Measurements from ENCODE around the gene RYR1. TPM values are rescaled to one million over a fixed set of nuclear protein-coding genes. Genes with fewer than 3 reads are reported as not detected.

The RYR1 gene
- total RNA-seq, 4 donors from 2014 or later = 0.20 to 2.1 (median 1.4) TPM

GRCh38 chr19:38437295-38437694, 3.8 kb downstream of the RYR1 start:
- H3K27ac ChIP-seq = no peak overlapping the region
- in situ Hi-C loops (cut with MboI; ENCODE audit: low pct_ligation_motif_present in 1 of 4, low pct_unique_long_range_greater_than_20kb in 1 of 4, low sequenced_read_pairs in 3 of 4) (no loop called here), intact Hi-C loops (cut with DNase I; ENCODE audit: low total_unique reads) (no loop called here)
- no peaks in the 10 kb centered on the region for H3K36me3 ChIP-seq
- 91% methylated on average over 6 of the region's 6 CpGs; no CpG with 5 or more reads in 1 of the 2 donors for WGBS, 2 donors (ENCODE audit: low coverage in 1 of 2)
- no peak for TF ChIP-seq POLR2A (IDR thresholded peaks at IDR 0.05)
- TF ChIP-seq CTCF (IDR thresholded peaks at IDR 0.05) = no peak
- TF ChIP-seq EP300 (IDR thresholded peaks at IDR 0.05; ENCODE audit: low read depth) = no peak
- no peak for TF ChIP-seq POLR2AphosphoS5 (IDR thresholded peaks at IDR 0.05)
- DNase-seq = no peak
- H3K4me1 ChIP-seq = no peaks in the 10 kb centered on the region
- no peaks in the 10 kb centered on the region for H3K9me3 ChIP-seq
- no peak overlapping the region for H3K4me3 ChIP-seq
- peaks cover 34% of the 10 kb centered on the region for H3K27me3 ChIP-seq

- in situ Hi-C loops (cut with MboI; ENCODE audit: low pct_ligation_motif_present in 1 of 4, low pct_unique_long_range_greater_than_20kb in 1 of 4, low sequenced_read_pairs in 3 of 4) = no loop called here
- no peak for DNase-seq
- 79% methylated on average over 2 of the region's 2 CpGs; no CpG with 5 or more reads in 1 of the 2 donors for WGBS, 2 donors (ENCODE audit: low coverage in 1 of 2)
- Histone ChIP-seq H3K4me1 (no peaks in the 10 kb centered on the region), H3K27me3 (peaks cover 29% of the 10 kb centered on the region), H3K4me3 (no peak overlapping the region), H3K36me3 (no peaks in the 10 kb centered on the region), H3K27ac (no peak overlapping the region), H3K9me3 (no peaks in the 10 kb centered on the region)
- TF ChIP-seq POLR2AphosphoS5 (IDR thresholded peaks at IDR 0.05) (no peak), CTCF (IDR thresholded peaks at IDR 0.05) (no peak), EP300 (IDR thresholded peaks at IDR 0.05; ENCODE audit: low read depth) (no peak), POLR2A (IDR thresholded peaks at IDR 0.05) (no peak)
- intact Hi-C loops (cut with DNase I; ENCODE audit: low total_unique reads) = no loop called here
Measured at GRCh38 chr19:38437917-38438316, 4.4 kb downstream of the RYR1 start.

- Histone ChIP-seq H3K36me3 (no peaks in the 10 kb centered on the region), H3K27me3 (peaks cover 2% of the 10 kb centered on the region), H3K4me1 (no peaks in the 10 kb centered on the region), H3K27ac (no peak overlapping the region), H3K9me3 (no peaks in the 10 kb centered on the region), H3K4me3 (no peak overlapping the region)
- no peak for DNase-seq
- 87% methylated on average over 14 of the region's 14 CpGs; no CpG with 5 or more reads in 1 of the 2 donors for WGBS, 2 donors (ENCODE audit: low coverage in 1 of 2)
- no peak for TF ChIP-seq EP300 (IDR thresholded peaks at IDR 0.05; ENCODE audit: low read depth)
- no peak for TF ChIP-seq POLR2AphosphoS5 (IDR thresholded peaks at IDR 0.05)
- TF ChIP-seq POLR2A (IDR thresholded peaks at IDR 0.05) = no peak
- TF ChIP-seq CTCF (IDR thresholded peaks at IDR 0.05) = no peak
- intact Hi-C loops (cut with DNase I; ENCODE audit: low total_unique reads) = no loop called here
- in situ Hi-C loops (cut with MboI; ENCODE audit: low pct_ligation_motif_present in 1 of 4, low pct_unique_long_range_greater_than_20kb in 1 of 4, low sequenced_read_pairs in 3 of 4) = no loop called here
Measured at GRCh38 chr19:38440592-38440991, 7.1 kb downstream of the RYR1 start.

- H3K36me3 ChIP-seq = no peaks in the 10 kb centered on the region
- TF ChIP-seq POLR2AphosphoS5 (IDR thresholded peaks at IDR 0.05) = no peak
- TF ChIP-seq POLR2A (IDR thresholded peaks at IDR 0.05) = no peak
- no peak for TF ChIP-seq EP300 (IDR thresholded peaks at IDR 0.05; ENCODE audit: low read depth)
- no peak for TF ChIP-seq CTCF (IDR thresholded peaks at IDR 0.05)
- no peaks in the 10 kb centered on the region for H3K4me1 ChIP-seq
- WGBS, 2 donors (ENCODE audit: low coverage in 1 of 2) = 19 to 41% methylated on average over 5 to 7 of the region's 7 CpGs
- no peak for DNase-seq
- H3K4me3 ChIP-seq = no peak overlapping the region
- intact Hi-C loops (cut with DNase I; ENCODE audit: low total_unique reads) = no loop called here
- in situ Hi-C loops (cut with MboI; ENCODE audit: low pct_ligation_motif_present in 1 of 4, low pct_unique_long_range_greater_than_20kb in 1 of 4, low sequenced_read_pairs in 3 of 4) = no loop called here
- H3K9me3 ChIP-seq = no peaks in the 10 kb centered on the region
- H3K27me3 ChIP-seq = no peaks in the 10 kb centered on the region
- no peak overlapping the region for H3K27ac ChIP-seq
Measured at GRCh38 chr19:38441657-38442348, 8.3 kb downstream of the RYR1 start.

Measured in transverse colon (tissue), 4 donors.